A673 (cell line): ENCODE data around the gene NACC2. TPM values are rescaled to one million over a fixed set of nuclear protein-coding genes. Genes with fewer than 3 reads are reported as not detected.

Experiments used
- BruUV-seq: library from RNA; stranded (reverse); fragments of 400-500 nt; replicated peaks from 2 replicates; lab custom pipeline; 2021; lab: Mats Ljungman, UMichigan
- CTCF ChIA-PET: fragments of 300-600 bp; sonication (Branson Sonifier 250); formaldehyde crosslinking; loops from one replicate; lab custom pipeline; 2022; ENCODE audit warnings: antibody characterized with exemption; lab: Charles Lee
- POLR2A ChIA-PET: fragments of 300-600 bp; sonication (Branson Sonifier 250); formaldehyde crosslinking; loops from one replicate; lab custom pipeline; 2022; ENCODE audit warnings: antibody characterized with exemption; ENCODE audit not compliant: low non-redundant PET; lab: Charles Lee
- DNase-seq: peaks from one replicate; pipeline ENCODE4 v3.0.0-alpha.2; 2015; ENCODE audit warnings: low spot score
- H3K27ac ChIP-seq: fragments of 200-600 bp; sonication (generic); 2 replicates; pipeline ENCODE4 v1.5.1; 2016; ENCODE audit warnings: mixed run types, low read depth, mild to moderate bottlenecking, mixed read lengths, antibody characterized with exemption, low read length; ENCODE audit not compliant: poor library complexity, severe bottlenecking
- H3K27me3 ChIP-seq: fragments of 200-600 bp; sonication (generic); replicated peaks from 2 replicates; pipeline ENCODE4 v1.6.1; 2017; ENCODE audit warnings: mixed run types, low read depth, mild to moderate bottlenecking, mixed read lengths, antibody characterized with exemption, low read length; ENCODE audit not compliant: insufficient read depth, poor library complexity
- H3K36me3 ChIP-seq: fragments of 200-600 bp; sonication (generic); 2 replicates; pipeline ENCODE4 v1.6.1; 2016; ENCODE audit warnings: mixed run types, mild to moderate bottlenecking, mixed read lengths, antibody characterized with exemption, low read length; ENCODE audit not compliant: insufficient read depth, poor library complexity, severe bottlenecking
- H3K4me1 ChIP-seq: fragments of 200-600 bp; sonication (generic); 2 replicates; pipeline ENCODE4 v1.6.1; 2017; ENCODE audit warnings: mixed run types, mild to moderate bottlenecking, mixed read lengths, antibody characterized with exemption, low read length; ENCODE audit not compliant: insufficient read depth, poor library complexity, severe bottlenecking
- H3K4me3 ChIP-seq: fragments of 200-600 bp; sonication (generic); 2 replicates; pipeline ENCODE4 v1.5.1; 2016; ENCODE audit warnings: low read depth, mixed run types, mild to moderate bottlenecking, mixed read lengths, low read length; ENCODE audit not compliant: poor library complexity, severe bottlenecking
- H3K9me3 ChIP-seq: fragments of 200-600 bp; sonication (generic); 2 replicates; pipeline ENCODE4 v1.6.1; 2016; ENCODE audit warnings: mixed run types, low read depth, mild to moderate bottlenecking, mixed read lengths, antibody characterized with exemption, low read length; ENCODE audit not compliant: poor library complexity, severe bottlenecking
- EZH2 ChIP-seq: fragments of 200-600 bp; sonication (generic); IDR thresholded peaks from 2 replicates; pipeline ENCODE4 v1.6.1; 2017; ENCODE audit warnings: borderline replicate concordance, low read depth, mild to moderate bottlenecking, mixed read lengths, antibody characterized with exemption, low read length; ENCODE audit not compliant: poor library complexity, severe bottlenecking
- intact Hi-C: fragments of 100-400 bp; cut with micrococcal nuclease; formaldehyde crosslinking; loops from one replicate; pipeline ENCODE4 v1.10.0; 2022; ENCODE audit not compliant: unreplicated experiment
- total RNA-seq: library from RNA; stranded (reverse); gene quantifications from 2 replicates; pipeline ENCODE4 v1.2.3, GENCODE V29; 2021
- TF ChIP-seq, protein P1 (sequence below): fragments of 300-800, 200-600 bp; sonication (generic); conservative IDR thresholded peaks from 2 replicates; pipeline ENCODE4 v1.5.1; 2017; ENCODE audit warnings: low read depth, mild to moderate bottlenecking, antibody characterized with exemption, low read length, moderate library complexity, mixed read lengths

Gene NACC2
- total RNA-seq, 1 experiment from 2014 or later = 19.5 TPM

DNA sequence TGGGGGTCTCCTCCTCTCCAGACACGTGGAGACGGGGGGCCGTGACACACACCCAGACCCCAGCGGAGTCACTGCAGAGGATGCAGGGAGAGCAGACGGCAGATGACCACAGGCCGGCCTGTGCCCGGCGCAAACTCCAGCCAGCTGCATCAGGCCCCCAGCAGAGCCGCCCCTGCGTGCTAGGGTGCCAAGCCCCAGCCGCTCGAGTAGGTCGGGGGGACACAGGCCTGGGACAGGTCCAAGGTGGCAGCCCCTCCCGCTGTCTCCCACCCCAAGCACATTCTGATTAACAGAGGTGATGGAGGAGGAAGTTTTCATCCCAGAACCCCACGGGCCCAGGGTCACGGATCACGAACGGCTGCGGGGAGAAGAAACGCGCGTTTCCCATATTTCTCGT, 14.4 kb downstream of the NACC2 start:
- peaks cover 22% of the 10 kb centered on the region for H3K4me1 ChIP-seq
- ChIA-PET POLR2A (no interaction called here), CTCF (interaction anchor here (0.6 kb wide), 1 partner anchor 9 kb away, joined by 3 read pairs; no protein-coding TSS in a partner anchor)
- H3K27ac ChIP-seq = no peak overlapping the region
- no peaks in the 10 kb centered on the region for H3K27me3 ChIP-seq
- no peak for DNase-seq
- no peaks in the 10 kb centered on the region for H3K9me3 ChIP-seq
- intact Hi-C loops = no loop called here
- H3K4me3 ChIP-seq = no peak overlapping the region
- H3K36me3 ChIP-seq = no peaks in the 10 kb centered on the region
- no peak for TF ChIP-seq EZH2
- TF ChIP-seq, protein P1, sequence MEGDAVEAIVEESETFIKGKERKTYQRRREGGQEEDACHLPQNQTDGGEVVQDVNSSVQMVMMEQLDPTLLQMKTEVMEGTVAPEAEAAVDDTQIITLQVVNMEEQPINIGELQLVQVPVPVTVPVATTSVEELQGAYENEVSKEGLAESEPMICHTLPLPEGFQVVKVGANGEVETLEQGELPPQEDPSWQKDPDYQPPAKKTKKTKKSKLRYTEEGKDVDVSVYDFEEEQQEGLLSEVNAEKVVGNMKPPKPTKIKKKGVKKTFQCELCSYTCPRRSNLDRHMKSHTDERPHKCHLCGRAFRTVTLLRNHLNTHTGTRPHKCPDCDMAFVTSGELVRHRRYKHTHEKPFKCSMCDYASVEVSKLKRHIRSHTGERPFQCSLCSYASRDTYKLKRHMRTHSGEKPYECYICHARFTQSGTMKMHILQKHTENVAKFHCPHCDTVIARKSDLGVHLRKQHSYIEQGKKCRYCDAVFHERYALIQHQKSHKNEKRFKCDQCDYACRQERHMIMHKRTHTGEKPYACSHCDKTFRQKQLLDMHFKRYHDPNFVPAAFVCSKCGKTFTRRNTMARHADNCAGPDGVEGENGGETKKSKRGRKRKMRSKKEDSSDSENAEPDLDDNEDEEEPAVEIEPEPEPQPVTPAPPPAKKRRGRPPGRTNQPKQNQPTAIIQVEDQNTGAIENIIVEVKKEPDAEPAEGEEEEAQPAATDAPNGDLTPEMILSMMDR = no peak
- no TSS peak for BruUV-seq

- H3K27ac ChIP-seq = no peak overlapping the region
- no peak overlapping the region for H3K4me3 ChIP-seq
- no peaks in the 10 kb centered on the region for H3K27me3 ChIP-seq
- POLR2A ChIA-PET = no interaction called here
- DNase-seq = no peak
- CTCF ChIA-PET = interaction anchor here (1.1 kb wide), 1 partner anchor 10 kb away, joined by 3 read pairs; no protein-coding TSS in a partner anchor
- H3K9me3 ChIP-seq = no peaks in the 10 kb centered on the region
- H3K36me3 ChIP-seq = no peaks in the 10 kb centered on the region
- intact Hi-C loops = no loop called here
- peaks cover 15% of the 10 kb centered on the region for H3K4me1 ChIP-seq
- TF ChIP-seq, protein P1 = no peak
- TF ChIP-seq EZH2 = no peak
- no TSS peak for BruUV-seq
These were observed 15.2 kb downstream of the NACC2 start for GRCh38 chr9:136079916-136080246.

DNA sequence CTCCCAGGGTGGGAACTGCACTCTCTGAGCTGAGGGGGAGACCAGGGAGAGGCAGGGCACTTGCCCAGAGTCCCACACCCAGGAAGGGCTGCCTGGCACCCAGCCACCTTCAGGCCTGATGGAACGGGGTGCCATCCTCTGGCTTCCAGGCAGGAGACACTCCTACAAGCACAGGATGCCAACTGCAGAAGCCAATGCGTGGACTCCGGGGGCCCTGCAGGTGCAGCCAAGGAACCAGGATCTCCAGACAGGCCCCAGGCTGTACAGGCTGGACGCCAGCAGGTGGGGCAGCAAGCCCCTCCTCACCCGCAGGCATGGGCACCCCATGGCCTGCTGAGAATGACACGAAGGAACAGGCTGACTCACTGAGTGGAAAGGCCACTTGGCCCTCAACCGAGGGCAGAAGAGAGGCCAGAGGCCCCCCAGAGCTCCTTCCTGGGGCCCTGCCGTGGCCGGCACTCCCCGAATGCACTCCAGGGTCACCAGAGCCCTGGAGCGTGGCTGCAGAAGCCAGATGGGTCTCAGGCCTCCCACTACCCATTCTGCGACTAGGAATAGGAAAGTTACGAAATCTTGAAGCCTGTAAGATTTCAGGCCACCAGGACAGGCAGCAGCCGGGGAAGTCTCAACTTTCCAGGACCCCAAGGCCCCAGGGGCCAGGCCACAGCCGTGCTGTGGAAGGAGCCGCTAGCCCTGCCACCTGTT, 15.7 kb downstream of the NACC2 start:
- H3K9me3 ChIP-seq = no peaks in the 10 kb centered on the region
- no peak for DNase-seq
- H3K4me3 ChIP-seq = no peak overlapping the region
- no TSS peak for BruUV-seq
- ChIA-PET POLR2A (no interaction called here), CTCF (interaction anchor here (1.1 kb wide), 1 partner anchor 11 kb away, joined by 3 read pairs; no protein-coding TSS in a partner anchor)
- no peaks in the 10 kb centered on the region for H3K27me3 ChIP-seq
- H3K36me3 ChIP-seq = no peaks in the 10 kb centered on the region
- TF ChIP-seq EZH2 = no peak
- TF ChIP-seq, protein P1 = no peak
- H3K27ac ChIP-seq = no peak overlapping the region
- peaks cover 15% of the 10 kb centered on the region for H3K4me1 ChIP-seq
- intact Hi-C loops = no loop called here
